ENCODE measurements around the gene SDHC.
A peak's percentile ranks its signal among the peaks of the same experiment; 100 is the strongest.

Gene SDHC

DNA sequence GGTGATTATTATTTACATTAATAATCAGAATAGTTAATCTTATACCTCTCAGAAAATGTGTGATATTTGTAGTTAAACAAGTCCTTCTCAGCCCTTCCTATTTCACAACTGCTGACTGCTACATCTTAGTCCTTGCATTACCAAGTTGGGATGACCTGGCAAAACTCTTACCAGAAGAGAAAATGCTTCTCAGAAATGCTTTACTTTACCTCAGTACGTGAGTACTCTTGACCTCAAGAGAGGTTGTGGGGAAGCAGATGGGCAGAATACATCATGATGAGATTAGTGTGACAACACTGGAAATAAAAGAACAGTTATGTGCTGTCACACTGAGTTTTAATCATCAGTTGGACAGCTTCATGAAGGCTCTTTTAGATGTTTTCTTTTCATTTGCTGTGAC, 37.3 kb downstream of the SDHC start:
- TF ChIP-seq, protein P1, sequence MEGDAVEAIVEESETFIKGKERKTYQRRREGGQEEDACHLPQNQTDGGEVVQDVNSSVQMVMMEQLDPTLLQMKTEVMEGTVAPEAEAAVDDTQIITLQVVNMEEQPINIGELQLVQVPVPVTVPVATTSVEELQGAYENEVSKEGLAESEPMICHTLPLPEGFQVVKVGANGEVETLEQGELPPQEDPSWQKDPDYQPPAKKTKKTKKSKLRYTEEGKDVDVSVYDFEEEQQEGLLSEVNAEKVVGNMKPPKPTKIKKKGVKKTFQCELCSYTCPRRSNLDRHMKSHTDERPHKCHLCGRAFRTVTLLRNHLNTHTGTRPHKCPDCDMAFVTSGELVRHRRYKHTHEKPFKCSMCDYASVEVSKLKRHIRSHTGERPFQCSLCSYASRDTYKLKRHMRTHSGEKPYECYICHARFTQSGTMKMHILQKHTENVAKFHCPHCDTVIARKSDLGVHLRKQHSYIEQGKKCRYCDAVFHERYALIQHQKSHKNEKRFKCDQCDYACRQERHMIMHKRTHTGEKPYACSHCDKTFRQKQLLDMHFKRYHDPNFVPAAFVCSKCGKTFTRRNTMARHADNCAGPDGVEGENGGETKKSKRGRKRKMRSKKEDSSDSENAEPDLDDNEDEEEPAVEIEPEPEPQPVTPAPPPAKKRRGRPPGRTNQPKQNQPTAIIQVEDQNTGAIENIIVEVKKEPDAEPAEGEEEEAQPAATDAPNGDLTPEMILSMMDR (IDR thresholded peaks at IDR 0.05; ENCODE audit: extremely low read depth, insufficient read depth, missing control alignments): no peak
- in situ Hi-C loops (cut with MboI; ENCODE audit: low pct_unique_long_range_greater_than_20kb, low sequenced_read_pairs, unreplicated experiment): no loop called here
- no peak for DNase-seq (ENCODE audit: low spot score)

DNA sequence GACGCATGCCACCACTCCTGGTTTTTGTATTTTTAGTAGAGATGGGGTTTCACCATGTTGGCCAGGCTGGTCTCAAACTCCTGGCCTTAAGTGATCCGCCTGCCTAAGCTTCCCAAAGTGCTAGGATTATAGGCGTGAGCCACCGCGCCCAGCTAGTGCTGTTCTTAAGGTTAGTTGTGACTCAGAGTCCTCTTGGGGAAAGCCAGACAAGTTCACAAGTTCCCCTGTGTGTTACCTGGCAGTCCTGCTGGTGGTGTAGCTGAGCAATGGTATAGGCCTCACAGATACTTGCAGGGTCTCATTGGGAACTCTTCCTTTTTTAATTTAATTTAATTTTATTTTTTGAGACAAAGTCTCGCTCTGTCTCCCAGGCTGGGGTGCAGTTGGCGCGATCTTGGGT, 42.9 kb downstream of the SDHC start:
- in situ Hi-C loops (cut with MboI; ENCODE audit: low pct_unique_long_range_greater_than_20kb, low sequenced_read_pairs, unreplicated experiment): no loop called here
- no peak for DNase-seq (ENCODE audit: low spot score)
- TF ChIP-seq, protein P1 (IDR thresholded peaks at IDR 0.05; ENCODE audit: extremely low read depth, insufficient read depth, missing control alignments): no peak

- DNase-seq (ENCODE audit: low spot score): no peak
- TF ChIP-seq, protein P1 (IDR thresholded peaks at IDR 0.05; ENCODE audit: extremely low read depth, insufficient read depth, missing control alignments): no peak
- in situ Hi-C loops (cut with MboI; ENCODE audit: low pct_unique_long_range_greater_than_20kb, low sequenced_read_pairs, unreplicated experiment): no loop called here
Observed at GRCh38 chr1:161359291-161359690, 45.1 kb downstream of the SDHC start.

DNA sequence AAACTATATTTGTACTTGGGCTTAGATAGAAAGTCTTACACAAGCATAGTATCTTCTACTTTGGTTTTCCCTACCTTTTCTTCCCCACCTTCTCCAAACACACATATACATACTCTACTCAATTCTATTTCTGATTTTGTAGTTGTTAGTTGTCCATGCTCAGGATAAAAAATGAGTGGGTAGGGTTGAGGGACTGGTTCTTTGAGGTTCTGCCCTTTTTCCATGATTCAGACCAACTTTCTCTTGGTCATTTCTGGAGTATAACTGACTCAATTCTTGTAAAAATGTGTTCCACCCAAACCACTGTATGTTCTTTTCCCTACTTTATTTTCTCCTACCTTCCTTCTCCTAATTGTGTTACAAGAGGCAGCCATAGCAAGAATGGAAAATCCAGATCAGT, 50.2 kb downstream of the SDHC start:
- in situ Hi-C loops (cut with MboI; ENCODE audit: low pct_unique_long_range_greater_than_20kb, low sequenced_read_pairs, unreplicated experiment): no loop called here
- DNase-seq (ENCODE audit: low spot score): no peak
- TF ChIP-seq, protein P1 (IDR thresholded peaks at IDR 0.05; ENCODE audit: extremely low read depth, insufficient read depth, missing control alignments): no peak

DNA sequence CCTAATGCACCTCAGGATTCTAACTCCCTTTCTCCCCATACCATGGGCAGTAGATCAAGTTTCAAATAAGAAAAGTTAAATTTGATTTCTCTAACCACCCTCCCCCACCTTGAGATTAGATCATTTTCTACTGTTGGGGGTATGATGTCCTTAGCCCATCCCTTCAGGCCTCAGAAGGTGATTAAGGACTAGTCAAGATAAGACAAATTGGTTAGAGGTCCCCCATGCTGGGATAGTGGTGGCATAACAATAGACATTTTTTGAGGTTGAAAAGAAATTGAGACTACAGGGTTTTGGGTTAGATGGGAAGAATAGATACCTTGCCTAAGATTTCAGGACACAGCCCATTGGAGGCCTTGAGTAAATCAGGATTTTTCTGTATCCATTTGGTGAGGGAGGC, 51.0 kb downstream of the SDHC start:
- no peak for DNase-seq (ENCODE audit: low spot score)
- TF ChIP-seq, protein P1 (IDR thresholded peaks at IDR 0.05; ENCODE audit: extremely low read depth, insufficient read depth, missing control alignments): no peak
- in situ Hi-C loops (cut with MboI; ENCODE audit: low pct_unique_long_range_greater_than_20kb, low sequenced_read_pairs, unreplicated experiment): no loop called here

DNA sequence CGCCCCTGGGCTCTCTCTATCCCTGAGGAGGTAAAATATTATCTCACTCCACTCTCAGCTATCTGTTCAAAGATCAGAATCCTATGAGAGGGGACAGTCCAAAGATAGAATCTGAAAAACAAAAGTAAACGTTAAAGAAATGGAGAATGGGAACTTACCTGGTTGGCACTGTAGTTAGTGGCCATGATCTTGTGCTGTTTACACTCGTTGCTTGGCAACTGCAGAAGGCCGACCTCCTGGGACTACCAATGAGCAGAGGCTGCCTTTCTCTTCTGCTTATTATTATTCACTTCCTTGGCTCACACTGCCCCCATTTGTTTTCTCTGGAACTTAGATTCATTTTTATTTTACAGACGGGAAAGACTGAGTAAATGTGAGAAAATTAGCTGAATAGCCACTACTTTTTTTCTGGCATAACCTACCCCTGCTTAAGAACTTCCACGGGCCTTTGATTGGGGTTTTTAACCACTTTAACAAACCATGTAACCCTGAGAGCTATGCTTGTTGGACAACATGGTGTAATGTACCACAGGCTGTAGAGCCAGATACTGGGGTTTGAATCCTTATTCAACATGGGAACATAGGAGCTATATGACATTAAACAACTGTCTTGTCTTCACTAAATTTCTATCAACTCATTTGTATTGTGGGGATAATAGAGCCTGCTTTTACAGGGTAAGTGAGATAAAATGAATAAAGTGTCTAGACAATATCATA, 53.7 kb downstream of the SDHC start, which contains the start of gene CFAP126:
CFAP126 (minus strand) TSS at position 193 of the 717 bp plus-strand sequence; CDS start at position 185, 8 bp downstream.
- in situ Hi-C loops (cut with MboI; ENCODE audit: low pct_unique_long_range_greater_than_20kb, low sequenced_read_pairs, unreplicated experiment): no loop called here
- TF ChIP-seq, protein P1 (IDR thresholded peaks at IDR 0.05; ENCODE audit: extremely low read depth, insufficient read depth, missing control alignments): peak; percentile 28
- peak; percentile 84 for DNase-seq (ENCODE audit: low spot score)
